ENCODE measurements around the gene SLX9. TPM values are rescaled to one million over a fixed set of nuclear protein-coding genes. Genes with fewer than 3 reads are reported as not detected.

Gene SLX9
- total RNA-seq, 1 experiment from 2014 or later = 74.3 TPM

DNA sequence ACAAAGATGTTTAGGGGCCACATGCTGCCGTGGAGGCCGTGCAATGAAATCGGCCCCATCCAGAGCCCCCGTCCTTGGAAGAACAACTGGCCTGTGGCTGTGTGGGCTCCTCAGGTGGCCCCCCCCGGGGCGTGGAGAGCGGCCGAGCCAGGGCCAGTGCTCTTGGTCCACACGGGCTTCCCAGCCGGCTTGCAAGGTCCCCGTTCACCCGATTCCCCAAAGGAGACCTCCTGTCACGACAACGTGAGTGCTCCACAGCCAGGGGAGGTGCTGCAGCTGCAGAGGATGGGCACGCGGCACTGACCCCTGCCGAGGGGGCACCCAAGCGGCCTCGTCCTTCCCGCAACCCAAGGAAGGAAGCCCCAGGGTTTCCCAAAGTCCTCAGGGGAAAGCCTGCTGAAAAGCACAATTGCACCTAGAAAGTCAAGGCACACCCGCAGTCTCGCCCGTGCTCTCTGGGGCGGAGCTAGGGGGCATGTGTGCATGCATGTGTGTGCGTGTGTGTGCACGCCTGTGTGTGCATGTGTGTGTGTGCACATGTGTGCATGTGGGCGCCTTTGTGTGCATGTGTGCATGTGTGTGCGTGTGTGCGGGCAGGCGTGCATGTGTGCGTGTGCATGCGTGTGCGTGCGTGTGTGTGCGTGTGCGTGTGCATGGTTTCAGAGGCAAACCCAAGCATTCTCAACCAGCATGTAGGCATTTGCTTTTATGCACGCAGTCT is 48.2 kb downstream of the SLX9 start:
- Histone ChIP-seq H3K27me3 (ENCODE audit: insufficient read depth, low read length) (no peaks in the 10 kb centered on the region), H3K27ac (ENCODE audit: insufficient read length, low read depth, low read length) (no peak overlapping the region), H3K79me2 (ENCODE audit: insufficient read depth, low read length) (no peaks in the 10 kb centered on the region), H3K23me2 (ENCODE audit: insufficient read length, low read depth, low read length, poor library complexity, severe bottlenecking) (no peaks in the 10 kb centered on the region), H2BK20ac (ENCODE audit: low read depth, low read length, poor library complexity, severe bottlenecking) (no peak overlapping the region), H4K5ac (ENCODE audit: insufficient read length, low read depth, low read length) (no peak overlapping the region), H3K56ac (ENCODE audit: insufficient read length, low read depth, low read length) (no peak overlapping the region), H3K9me3 (ENCODE audit: control insufficient read depth, low read depth, low read length) (no peaks in the 10 kb centered on the region), H3K9ac (ENCODE audit: extremely low read depth, insufficient read length, low read length) (no peak overlapping the region), H3K4me1 (ENCODE audit: insufficient read depth, low read length) (no peaks in the 10 kb centered on the region), H2AFZ (ENCODE audit: low read length) (no peak overlapping the region), H3K23ac (ENCODE audit: insufficient read length, low read depth, low read length) (no peak overlapping the region), H2BK120ac (ENCODE audit: low read depth, low read length, poor library complexity, severe bottlenecking) (no peak overlapping the region), H4K20me1 (ENCODE audit: control insufficient read depth, insufficient read depth, insufficient read length) (no peaks in the 10 kb centered on the region), H4K91ac (ENCODE audit: insufficient read length, low read depth, low read length) (no peak overlapping the region), H3K4ac (ENCODE audit: low read depth, low read length) (no peak overlapping the region), H2BK15ac (ENCODE audit: low read depth, low read length) (no peak overlapping the region), H2BK5ac (ENCODE audit: insufficient read length, low read length) (no peak overlapping the region), H3K18ac (ENCODE audit: insufficient read length, low read depth, low read length) (no peak overlapping the region), H2AK5ac (ENCODE audit: insufficient read length, low read length) (no peak overlapping the region), H3K4me2 (ENCODE audit: insufficient read depth, insufficient read length, low read length) (no peak overlapping the region), H3T11ph (ENCODE audit: low read length) (no peak overlapping the region), H3K79me1 (ENCODE audit: insufficient read depth, low read depth, low read length, poor library complexity, severe bottlenecking) (no peaks in the 10 kb centered on the region), H3K14ac (ENCODE audit: insufficient read depth, low read length) (no peak overlapping the region), H4K8ac (replicated peaks; ENCODE audit: insufficient read length, low read depth, low read length) (no peak overlapping the region), H2BK12ac (ENCODE audit: insufficient read length, low read depth, low read length) (no peak overlapping the region)
- Mint-ChIP-seq H3K36me3 (ENCODE audit: insufficient read depth in 1 of 3, low read depth in 3 of 3) (no peaks in the 10 kb centered on the region; a peak in 1 of 7 replicates), H3K4me3 (no peak overlapping the region), H3K27ac (no peak overlapping the region), H3K9me3 (no peaks in the 10 kb centered on the region), H3K27me3 (ENCODE audit: low read depth) (no peaks in the 10 kb centered on the region; the same call in 1 of the 2 replicates), H3K4me1 (no peaks in the 10 kb centered on the region)
- no peak for TF ChIP-seq CTCF (conservative IDR thresholded peaks at IDR 0.05)
- WGBS (ENCODE audit: extremely low coverage, insufficient read length, low lambda C conversion rate) = no CpG with 5 or more reads among the region's 37 CpGs
- DNase-seq = no peak
